Muscle of leg (tissue), 16 donors: ENCODE measurements around the gene GCSAM. TPM values are rescaled to one million over a fixed set of nuclear protein-coding genes. Genes with fewer than 3 reads are reported as not detected.

Experiments
- DNase-seq: peaks from one replicate; pipeline ENCODE4 v3.0.0; 2013
- H3K27ac ChIP-seq: one replicate; pipeline ENCODE4 v1.5.1; 2013; ENCODE audit warnings: mild to moderate bottlenecking, low read length, control low read depth
- H3K27me3 ChIP-seq: one replicate; pipeline ENCODE4 v1.6.1; 2013; ENCODE audit warnings: low read length; ENCODE audit not compliant: control insufficient read depth, insufficient read depth
- H3K36me3 ChIP-seq: one replicate; pipeline ENCODE4 v1.6.1; 2013; ENCODE audit warnings: low read length; ENCODE audit not compliant: control insufficient read depth, insufficient read depth
- H3K4me1 ChIP-seq: one replicate; pipeline ENCODE4 v1.6.1; 2013; ENCODE audit warnings: low read length; ENCODE audit not compliant: control insufficient read depth, insufficient read depth
- H3K4me3 ChIP-seq: one replicate; pipeline ENCODE4 v1.5.1; 2013; ENCODE audit warnings: low read length, control low read depth
- H3K9me3 ChIP-seq: replicated peaks from 2 replicates; pipeline ENCODE4 v1.6.1; 2013; ENCODE audit warnings: low read depth, low read length; ENCODE audit not compliant: control insufficient read depth
- WGBS: methylation state at CpG from one replicate; pipeline ENCODE4 v1.1.5; 2013; ENCODE audit warnings: missing lambda C conversion rate; ENCODE audit not compliant: insufficient coverage; 5-methylcytosine and 5-hydroxymethylcytosine counted together
- long read RNA-seq, 11 donors: transcript quantifications; one replicate each; lab custom pipeline, GENCODE V29; 2026
- polyA plus RNA-seq, 8 donors: library from polyadenylated mRNA; unstranded; fragments of 120-200 nt; gene quantifications; one replicate each; pipeline versions ENCODE4 v1.2.1 to v1.2.3, GENCODE V29; 2013; ENCODE audit warnings: inconsistent platforms in 1 of 8, low replicate concordance in 1 of 8; ENCODE audit not compliant: insufficient read length in 8 of 8, insufficient read depth in 1 of 8
- total RNA-seq: library from RNA; stranded (reverse); fragments of 120-200 nt; gene quantifications from one replicate; pipeline ENCODE4 v1.2.4, GENCODE V29; 2013

The GCSAM gene
- 0.31 TPM for total RNA-seq
- 1 to 10 TPM in 4 of 8 donors, under 1 TPM in 4; 0.61 to 1.8 (median 0.93) TPM for polyA plus RNA-seq
- long read RNA-seq, donor 1 = 0 reads
- long read RNA-seq, donor 2 = 0 reads
- long read RNA-seq, donor 3 = 0 reads
- long read RNA-seq, donor 4 = 0 reads
- long read RNA-seq, donor 5, partial matches to known transcripts = 0 of 1 reads
- long read RNA-seq, donor 5, other reads (novel, unspliced or antisense) = 0 of 1 reads
- long read RNA-seq, donor 6 = 0 reads
- long read RNA-seq, donor 7, partial matches to known transcripts = 0 of 1 reads
- long read RNA-seq, donor 7, other reads (novel, unspliced or antisense) = 0 of 1 reads
- long read RNA-seq, donor 8 = 0 reads
- long read RNA-seq, donor 9 = 0 reads
- long read RNA-seq, donor 10 = 0 reads
- long read RNA-seq, donor 11 = 0 reads

- no peak within 1 kb of the TSS for H3K4me3 ChIP-seq
- no peaks in the 10 kb centered on the region for H3K9me3 ChIP-seq
- peak; percentile 74 for DNase-seq
- peaks cover 8% of the 10 kb centered on the region for H3K4me1 ChIP-seq
- no peaks in the 10 kb centered on the region for H3K27me3 ChIP-seq
- WGBS = 71% methylated on average over 1 of the region's 5 CpGs
- H3K27ac ChIP-seq = no peak within 1 kb of the TSS
- no peaks in the 10 kb centered on the region for H3K36me3 ChIP-seq
Measured at GRCh38 chr3:112132975-112133448, at the start of gene GCSAM. Gene GCSAM, minus strand, starts transcription at chr3:112133248. Its CDS starts 128 bp downstream, at chr3:112133120.

GRCh38 chr3:112175646-112176045 is 42.6 kb upstream of the GCSAM start:
- Histone ChIP-seq H3K4me1 (no peaks in the 10 kb centered on the region), H3K9me3 (no peaks in the 10 kb centered on the region), H3K27ac (no peak overlapping the region), H3K27me3 (no peaks in the 10 kb centered on the region), H3K36me3 (no peaks in the 10 kb centered on the region), H3K4me3 (no peak overlapping the region)
- no peak for DNase-seq
- WGBS = 71% methylated on average over 5 of the region's 6 CpGs

GRCh38 chr3:112175037-112175436 is 42.0 kb upstream of the GCSAM start:
- DNase-seq = no peak

GRCh38 chr3:112171144-112171543 is 38.1 kb upstream of the GCSAM start:
- Histone ChIP-seq H3K4me1 (no peaks in the 10 kb centered on the region), H3K27me3 (no peaks in the 10 kb centered on the region), H3K9me3 (no peaks in the 10 kb centered on the region), H3K4me3 (no peak overlapping the region), H3K27ac (no peak overlapping the region), H3K36me3 (no peaks in the 10 kb centered on the region)
- WGBS = 100% methylated on average over 1 of the region's 3 CpGs
- no peak for DNase-seq

More at GRCh38 chr3:112175037-112175436, 42.0 kb upstream of the GCSAM start:
- no peak overlapping the region for H3K27ac ChIP-seq
- H3K36me3 ChIP-seq = no peaks in the 10 kb centered on the region
- no peak overlapping the region for H3K4me3 ChIP-seq
- 85% methylated on average over 5 of the region's 5 CpGs for WGBS
- no peaks in the 10 kb centered on the region for H3K27me3 ChIP-seq
- H3K9me3 ChIP-seq = no peaks in the 10 kb centered on the region
- H3K4me1 ChIP-seq = no peaks in the 10 kb centered on the region

GRCh38 chr3:112170046-112170445 is 37.0 kb upstream of the GCSAM start:
- no CpG with 5 or more reads among the region's 2 CpGs for whole genome bisulfite sequencing

GRCh38 chr3:112167758-112168157 is 34.7 kb upstream of the GCSAM start:
- no peaks in the 10 kb centered on the region for H3K36me3 ChIP-seq
- H3K27me3 ChIP-seq = no peaks in the 10 kb centered on the region
- no peak overlapping the region for H3K4me3 ChIP-seq
- H3K4me1 ChIP-seq = no peaks in the 10 kb centered on the region
- WGBS = no CpG with 5 or more reads among the region's 2 CpGs
- H3K9me3 ChIP-seq = no peaks in the 10 kb centered on the region
- no peak for DNase-seq
- no peak overlapping the region for H3K27ac ChIP-seq

More at GRCh38 chr3:112170046-112170445, 37.0 kb upstream of the GCSAM start:
- no peak overlapping the region for H3K27ac ChIP-seq
- no peaks in the 10 kb centered on the region for H3K36me3 ChIP-seq
- H3K4me1 ChIP-seq = no peaks in the 10 kb centered on the region
- DNase-seq = no peak
- no peak overlapping the region for H3K4me3 ChIP-seq
- H3K9me3 ChIP-seq = no peaks in the 10 kb centered on the region
- no peaks in the 10 kb centered on the region for H3K27me3 ChIP-seq

- Histone ChIP-seq H3K27ac (no peak overlapping the region), H3K36me3 (no peaks in the 10 kb centered on the region), H3K27me3 (no peaks in the 10 kb centered on the region), H3K4me3 (no peak overlapping the region), H3K9me3 (peaks cover 14% of the 10 kb centered on the region), H3K4me1 (no peaks in the 10 kb centered on the region)
- 89% methylated on average over 1 of the region's 1 CpG for WGBS
- DNase-seq = no peak
Measured at GRCh38 chr3:112149136-112149535, 16.1 kb upstream of the GCSAM start.

DNA sequence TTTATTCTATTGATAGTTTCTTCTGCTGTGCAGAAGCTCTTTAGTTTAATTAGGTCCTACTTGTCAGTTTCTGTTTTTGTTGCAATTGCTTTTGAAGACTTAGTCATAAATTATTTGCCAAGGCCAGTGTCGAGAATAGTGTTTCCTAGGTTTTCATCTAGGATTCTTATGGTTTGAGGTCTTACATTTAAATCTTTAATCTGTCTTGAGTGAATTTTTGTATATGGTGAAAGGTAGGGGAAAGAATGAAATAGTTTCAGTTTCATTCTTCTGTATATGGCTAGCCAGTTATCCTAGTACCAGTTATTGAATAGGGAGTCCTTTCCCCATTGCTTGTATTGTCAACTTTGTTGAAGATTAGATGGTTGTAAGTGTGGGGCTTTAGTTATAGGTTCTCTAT is 10.6 kb upstream of the GCSAM start:
- WGBS = 67% methylated on average over 1 of the region's 1 CpG
- no peak for DNase-seq
- H3K36me3 ChIP-seq = no peaks in the 10 kb centered on the region
- H3K27me3 ChIP-seq = no peaks in the 10 kb centered on the region
- H3K4me3 ChIP-seq = no peak overlapping the region
- H3K27ac ChIP-seq = no peak overlapping the region
- no peaks in the 10 kb centered on the region for H3K4me1 ChIP-seq
- H3K9me3 ChIP-seq = peaks cover 1% of the 10 kb centered on the region

DNA sequence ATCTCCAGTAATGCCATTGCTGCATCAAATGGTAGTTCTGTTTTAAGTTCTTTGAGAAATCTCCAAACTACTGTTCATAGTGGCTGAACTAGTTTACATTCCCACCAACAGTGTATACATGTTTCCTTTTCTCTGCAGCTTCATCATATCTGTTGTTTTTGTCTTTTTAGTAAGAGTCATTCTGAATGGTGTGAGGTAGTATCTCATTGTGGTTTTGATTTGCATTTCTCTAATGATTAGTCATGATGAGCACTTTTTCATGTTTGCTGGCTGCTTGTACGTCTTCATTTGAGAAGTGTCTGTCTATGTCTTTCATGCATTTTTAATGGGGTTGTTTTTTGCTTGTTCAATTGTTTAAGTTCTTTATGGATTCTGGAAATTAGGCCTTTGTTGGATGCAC is 10.2 kb upstream of the GCSAM start:
- H3K27ac ChIP-seq = no peak overlapping the region
- no peaks in the 10 kb centered on the region for H3K36me3 ChIP-seq
- WGBS = no CpG with 5 or more reads among the region's 1 CpG
- H3K9me3 ChIP-seq = no peaks in the 10 kb centered on the region
- no peaks in the 10 kb centered on the region for H3K27me3 ChIP-seq
- H3K4me1 ChIP-seq = no peaks in the 10 kb centered on the region
- no peak overlapping the region for H3K4me3 ChIP-seq
- DNase-seq = no peak

DNA sequence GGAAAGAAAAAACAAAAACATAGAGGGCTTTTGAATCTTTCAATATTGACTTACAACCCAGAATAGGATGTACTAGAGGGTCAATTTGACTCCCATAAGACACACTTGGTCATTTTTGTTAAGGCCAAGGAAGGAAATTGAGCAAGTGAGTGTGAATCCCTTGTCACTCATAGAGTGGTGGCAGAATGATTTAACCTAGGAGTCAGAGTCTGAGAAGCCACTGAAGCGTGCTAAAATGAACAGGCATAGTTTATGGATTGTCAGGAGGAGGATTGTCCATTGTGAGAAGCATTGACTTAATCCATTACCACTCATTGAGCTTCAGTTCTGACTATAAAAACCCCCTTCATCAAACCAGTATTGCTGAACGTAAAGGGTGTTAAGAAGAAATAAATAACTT is 8.2 kb upstream of the GCSAM start:
- H3K4me1 ChIP-seq = peaks cover 4% of the 10 kb centered on the region
- H3K27ac ChIP-seq = no peak overlapping the region
- no peaks in the 10 kb centered on the region for H3K9me3 ChIP-seq
- WGBS = no CpG with 5 or more reads among the region's 2 CpGs
- H3K36me3 ChIP-seq = no peaks in the 10 kb centered on the region
- DNase-seq = no peak
- H3K4me3 ChIP-seq = no peak overlapping the region
- H3K27me3 ChIP-seq = no peaks in the 10 kb centered on the region
